ENCODE measurements around the gene MICOS13.

Gene MICOS13

GRCh38 chr19:5686647-5687359 is 6.5 kb upstream of the MICOS13 start:
- DNase-seq = peak; percentile 38

- DNase-seq = no peak
Measured at GRCh38 chr19:5686326-5686646, 6.0 kb upstream of the MICOS13 start.

DNA sequence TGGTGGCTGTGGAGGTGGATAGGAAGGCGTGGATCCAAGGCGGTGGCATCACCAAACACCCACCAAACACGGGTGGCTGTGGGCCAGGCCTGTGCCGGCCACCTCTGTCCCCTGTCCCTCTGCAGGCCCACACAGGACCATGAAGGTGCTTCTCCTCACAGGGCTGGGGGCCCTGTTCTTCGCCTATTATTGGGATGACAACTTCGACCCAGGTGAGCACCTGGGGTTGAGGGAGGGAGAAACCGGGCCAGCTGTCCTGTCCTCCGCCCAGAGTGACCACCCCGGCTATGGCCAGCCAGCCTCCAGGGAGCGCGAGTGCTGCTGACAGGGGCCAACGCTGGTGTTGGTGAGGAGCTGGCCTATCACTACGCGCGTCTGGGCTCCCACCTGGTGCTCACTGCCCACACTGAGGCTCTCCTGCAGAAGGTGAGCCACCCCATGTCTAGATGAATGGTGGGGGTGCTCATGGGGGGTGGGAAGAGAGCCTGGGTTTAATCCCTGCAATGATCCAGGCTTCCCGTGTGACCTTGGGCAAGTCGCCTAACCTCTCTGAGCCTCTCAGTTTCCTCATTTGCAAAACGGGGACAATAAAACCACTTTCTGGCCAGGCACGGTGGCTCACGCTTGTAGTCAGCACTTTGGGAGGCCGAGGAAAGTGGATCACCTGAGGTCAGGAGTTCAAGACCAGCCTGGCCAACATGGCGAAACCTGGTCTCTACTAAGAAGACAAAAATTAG is 4.5 kb upstream of the MICOS13 start:
- DNase-seq = no peak

- DNase-seq = no peak
Measured at GRCh38 chr19:5683177-5683886, 3.0 kb upstream of the MICOS13 start.

DNA sequence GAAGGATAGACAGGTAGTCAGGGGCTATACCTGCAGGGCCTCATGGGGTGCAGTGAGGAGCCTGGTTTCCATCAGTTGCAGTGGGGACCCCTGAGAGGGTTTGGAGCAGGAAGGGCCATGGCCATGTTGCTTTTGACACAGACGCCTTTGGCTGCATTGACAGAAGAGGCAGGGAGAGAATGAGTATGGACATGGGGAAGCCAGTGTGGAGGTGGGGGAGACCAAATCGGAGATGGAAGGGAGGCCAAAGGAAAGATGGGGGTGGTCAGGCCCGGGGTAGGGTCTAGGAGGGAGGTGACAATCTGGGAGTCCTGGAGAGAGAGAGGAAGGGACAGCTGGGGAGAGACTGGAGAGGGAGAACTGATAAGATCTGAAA is 1.8 kb upstream of the MICOS13 start:
- no peak for DNase-seq

DNA sequence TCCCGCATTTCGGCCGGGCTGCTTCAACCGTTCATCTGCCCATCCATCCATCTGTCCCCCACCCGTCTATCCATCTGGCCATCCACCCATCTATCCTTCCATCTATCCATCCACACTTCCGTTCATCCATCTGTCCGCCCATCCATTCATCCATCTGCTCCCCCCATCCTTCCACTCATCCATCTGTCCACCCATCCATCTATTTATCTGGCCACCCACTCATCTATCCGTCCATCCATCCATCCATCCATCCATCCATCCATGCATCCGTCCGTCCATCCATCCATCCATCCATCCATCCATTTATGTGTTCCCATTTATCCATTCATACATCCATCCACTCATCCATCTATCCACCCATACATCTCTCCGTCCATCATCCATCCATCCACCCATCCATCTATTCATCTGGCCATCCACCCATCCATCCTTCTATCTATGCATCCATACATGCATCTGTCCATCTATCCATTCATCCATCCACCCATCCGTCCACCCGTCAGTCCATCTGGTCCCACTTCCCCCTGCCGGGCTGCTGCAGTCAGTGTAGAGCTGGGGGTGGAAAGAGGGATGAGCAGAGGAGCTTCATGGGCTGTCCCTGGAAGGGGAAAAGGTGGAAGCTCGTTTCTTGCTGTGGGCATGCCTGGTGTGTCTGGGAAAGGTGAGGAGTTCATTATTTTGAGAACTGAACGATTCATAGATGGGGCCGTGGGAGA is 1.2 kb upstream of the MICOS13 start:
- no peak for DNase-seq

- no peak for DNase-seq
Measured at GRCh38 chr19:5680084-5680436, 256 bp downstream of the MICOS13 start.

- no peak for DNase-seq
Measured at GRCh38 chr19:5679289-5680083, 830 bp downstream of the MICOS13 start.

GRCh38 chr19:5678071-5678718 is 2.1 kb downstream of the MICOS13 start:
- no peak for DNase-seq

GRCh38 chr19:5677580-5677979 is 2.7 kb downstream of the MICOS13 start:
- no peak for DNase-seq

DNA sequence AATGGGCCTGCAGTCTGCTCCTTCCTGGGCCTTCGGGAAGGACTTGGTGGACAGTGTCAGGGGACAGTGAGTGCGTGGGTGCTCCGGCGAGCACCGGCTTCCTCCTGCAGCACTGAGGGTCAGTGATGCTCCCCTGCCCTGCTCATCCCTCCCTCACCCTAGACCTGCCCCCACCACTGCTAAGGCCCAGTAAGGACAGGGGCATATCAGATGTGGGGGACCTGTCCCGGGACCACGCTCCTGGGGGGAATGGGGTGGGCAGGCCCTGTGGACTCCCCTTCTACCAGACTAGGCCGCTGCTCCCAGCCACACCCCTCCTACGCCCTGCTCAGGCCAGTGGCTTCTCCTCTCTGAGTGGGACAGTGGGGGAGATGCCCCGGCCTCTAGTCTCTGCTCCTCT is 3.2 kb downstream of the MICOS13 start:
- DNase-seq = no peak

- DNase-seq = no peak
Measured at GRCh38 chr19:5676772-5677105, 3.6 kb downstream of the MICOS13 start.

GRCh38 chr19:5676105-5676771 is 4.1 kb downstream of the MICOS13 start:
- DNase-seq = no peak

DNA sequence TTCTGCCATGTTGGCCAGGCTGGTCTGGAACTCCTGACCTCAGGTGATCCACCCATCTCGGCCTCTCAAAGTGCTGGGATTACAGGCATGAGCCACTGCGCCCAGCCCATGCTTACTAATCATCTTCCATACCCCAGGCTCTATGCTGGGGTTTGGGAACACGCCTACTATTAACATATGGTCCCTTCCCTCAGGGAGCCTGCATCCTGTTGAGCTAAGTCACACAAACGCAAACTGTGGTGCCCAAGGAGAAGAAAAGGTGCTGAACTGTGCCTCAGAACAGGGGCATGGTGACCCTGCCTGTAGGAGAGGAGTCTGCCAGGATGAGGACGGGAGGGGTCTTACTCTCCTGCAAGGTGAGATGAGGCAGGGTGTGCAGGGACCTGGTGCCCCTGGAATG is 5.6 kb downstream of the MICOS13 start:
- DNase-seq = no peak

DNA sequence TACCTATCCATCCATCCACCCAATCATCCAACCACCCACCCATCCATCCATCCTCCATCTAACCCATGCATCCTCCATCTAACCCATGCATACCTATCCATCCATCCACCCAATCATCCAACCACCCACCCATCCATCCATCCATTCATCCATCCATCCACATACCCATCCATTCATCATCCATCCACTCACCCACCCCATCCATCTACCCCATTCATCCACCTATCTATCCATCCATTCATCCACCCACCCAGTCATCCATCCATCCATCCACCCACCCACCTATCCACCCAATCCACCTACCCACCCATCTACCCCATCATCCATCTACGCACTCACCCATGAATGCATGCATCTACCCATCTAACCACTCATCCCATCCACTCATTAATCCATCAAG is 6.6 kb downstream of the MICOS13 start:
- no peak for DNase-seq

- no peak for DNase-seq
Measured at GRCh38 chr19:5672708-5673459, 7.4 kb downstream of the MICOS13 start.

GRCh38 chr19:5671600-5671999 is 8.7 kb downstream of the MICOS13 start:
- DNase-seq = no peak

- no peak for DNase-seq
Measured at GRCh38 chr19:5669212-5669611, 11.1 kb downstream of the MICOS13 start.

DNA sequence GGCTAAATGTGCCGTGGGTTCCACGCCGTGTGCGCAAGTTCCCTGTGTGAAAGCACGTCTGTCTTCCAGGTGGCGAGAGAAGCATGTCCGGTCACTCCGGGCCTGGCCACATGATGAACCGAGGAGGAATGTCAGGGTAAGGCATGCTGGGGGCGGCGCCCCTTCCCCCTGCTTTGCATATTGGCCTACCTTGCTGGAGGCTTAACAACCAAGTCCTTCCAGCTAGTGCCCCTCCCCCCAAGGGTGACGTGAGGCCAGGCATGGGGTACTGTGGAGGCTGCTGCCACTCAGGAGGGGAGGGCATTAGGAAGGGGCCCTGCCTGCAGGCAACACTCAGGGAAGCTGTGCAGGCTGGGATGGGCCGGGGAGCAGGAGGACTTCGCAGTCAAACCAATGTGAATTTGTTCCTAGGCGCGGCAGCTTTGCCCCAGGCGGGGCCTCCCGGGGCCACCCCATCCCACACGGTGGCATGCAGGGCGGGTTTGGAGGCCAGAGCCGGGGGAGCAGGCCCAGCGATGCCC is 12.5 kb downstream of the MICOS13 start:
- no peak for DNase-seq

GRCh38 chr19:5666921-5667610 is 13.2 kb downstream of the MICOS13 start:
- no peak for DNase-seq

Measured in NCI-H2081 treated with DMSO at 0.1 percent for 48 hours (cell line).